WTC11 (cell line): ENCODE results near the gene DLGAP4. TPM values are rescaled to one million over a fixed set of nuclear protein-coding genes. Genes with fewer than 3 reads are reported as not detected.

Source experiments
- ATAC-seq: fragments of 200-7000 bp; cut with Tn5 transposase; 2 replicates; pipeline ENCODE4 v1.10.0; 2021; ENCODE audit warnings: mild to moderate bottlenecking, moderate library complexity
- CTCF ChIA-PET: fragments of 300-600 bp; sonication (Branson Sonifier 250); formaldehyde crosslinking; loops from one replicate; lab custom pipeline; 2021; ENCODE audit warnings: antibody characterized with exemption; lab: Charles Lee
- POLR2A ChIA-PET: fragments of 350-600 bp; sonication (Branson Sonifier 250); formaldehyde crosslinking; loops from one replicate; lab custom pipeline; 2021; ENCODE audit warnings: antibody characterized with exemption; lab: Charles Lee
- DNase-seq: peaks from one replicate; pipeline ENCODE4 v3.0.0; 2021; ENCODE audit warnings: low spot score
- H3K27ac Mint-ChIP-seq: 2 replicates; pipeline ENCODE4 v1.8.0; 2021; ENCODE audit warnings: mixed read lengths
- H3K27me3 Mint-ChIP-seq: 2 replicates; pipeline ENCODE4 v1.8.0; 2021; ENCODE audit warnings: low read depth, mild to moderate bottlenecking, moderate library complexity, mixed read lengths
- H3K36me3 Mint-ChIP-seq: 2 replicates; pipeline ENCODE4 v1.8.0; 2021; ENCODE audit warnings: mixed read lengths
- H3K4me1 Mint-ChIP-seq: 2 replicates; pipeline ENCODE4 v1.8.0; 2022; ENCODE audit warnings: mixed read lengths
- H3K4me3 Mint-ChIP-seq: 2 replicates; pipeline ENCODE4 v1.8.0; 2021; ENCODE audit warnings: mild to moderate bottlenecking, moderate library complexity, mixed read lengths
- H3K9me3 Mint-ChIP-seq: 2 replicates; pipeline ENCODE4 v1.8.0; 2021; ENCODE audit warnings: mixed read lengths
- ATF2 ChIP-seq: sonication (generic); formaldehyde crosslinking; IDR thresholded peaks from 2 replicates; pipeline ENCODE4 v1.8.1; 2022; ENCODE audit warnings: low read depth, missing genetic modification reagents, borderline replicate concordance
- CREM ChIP-seq: sonication (generic); formaldehyde crosslinking; IDR thresholded peaks from 2 replicates; pipeline ENCODE4 v1.8.1; 2022; ENCODE audit warnings: mild to moderate bottlenecking, missing genetic modification reagents, moderate library complexity
- E2F4 ChIP-seq: sonication (generic); formaldehyde crosslinking; IDR thresholded peaks from 2 replicates; pipeline ENCODE4 v1.8.1; 2022; ENCODE audit warnings: low read depth, mild to moderate bottlenecking, moderate library complexity, missing genetic modification reagents, borderline replicate concordance
- ETV6 ChIP-seq: sonication (generic); formaldehyde crosslinking; IDR thresholded peaks from 2 replicates; pipeline ENCODE4 v1.8.1; 2022; ENCODE audit warnings: mild to moderate bottlenecking, missing genetic modification reagents
- FOXP1 ChIP-seq: sonication (generic); formaldehyde crosslinking; IDR thresholded peaks from 2 replicates; pipeline ENCODE4 v1.8.0; 2022; ENCODE audit warnings: missing genetic modification reagents, mild to moderate bottlenecking, moderate library complexity, borderline replicate concordance
- GABPB1 ChIP-seq: sonication (generic); formaldehyde crosslinking; IDR thresholded peaks from 2 replicates; pipeline ENCODE4 v1.8.1; 2023; ENCODE audit warnings: mild to moderate bottlenecking, missing genetic modification reagents
- GTF2I ChIP-seq: fragments of 250-450 bp; sonication (Bioruptor Pico); conservative IDR thresholded peaks from 2 replicates; pipeline ENCODE4 v1.4.0; 2021; ENCODE audit warnings: mild to moderate bottlenecking
- HMGXB4 ChIP-seq: sonication (generic); formaldehyde crosslinking; IDR thresholded peaks from 2 replicates; pipeline ENCODE4 v1.8.1; 2023; ENCODE audit warnings: mild to moderate bottlenecking, moderate library complexity, missing genetic modification reagents
- IRF1 ChIP-seq: sonication (generic); formaldehyde crosslinking; IDR thresholded peaks from 2 replicates; pipeline ENCODE4 v1.8.0; 2023; ENCODE audit warnings: missing genetic modification reagents
- JAZF1 ChIP-seq: fragments of 250-450 bp; sonication (Bioruptor Pico); IDR thresholded peaks from 2 replicates; pipeline ENCODE4 v1.9.0; 2021; ENCODE audit warnings: moderate library complexity, mild to moderate bottlenecking, inconsistent platforms
- MAX ChIP-seq: sonication (generic); formaldehyde crosslinking; IDR thresholded peaks from 2 replicates; pipeline ENCODE4 v1.8.0; 2022; ENCODE audit warnings: mild to moderate bottlenecking, missing genetic modification reagents
- NFE2L1 ChIP-seq: sonication (generic); formaldehyde crosslinking; IDR thresholded peaks from 2 replicates; pipeline ENCODE4 v1.8.1; 2023; ENCODE audit warnings: missing genetic modification reagents
- NR1H2 ChIP-seq: sonication (generic); formaldehyde crosslinking; IDR thresholded peaks from 2 replicates; pipeline ENCODE4 v1.9.0; 2021; ENCODE audit warnings: mild to moderate bottlenecking, moderate library complexity, missing genetic modification reagents
- RELA ChIP-seq: sonication (generic); formaldehyde crosslinking; IDR thresholded peaks from 2 replicates; pipeline ENCODE4 v1.8.1; 2022; ENCODE audit warnings: missing genetic modification reagents, mild to moderate bottlenecking, borderline replicate concordance
- TP53 ChIP-seq: sonication (generic); formaldehyde crosslinking; IDR thresholded peaks from 2 replicates; pipeline ENCODE4 v1.8.1; 2023; ENCODE audit warnings: mild to moderate bottlenecking, missing genetic modification reagents
- USF1 ChIP-seq: sonication (generic); formaldehyde crosslinking; IDR thresholded peaks from 2 replicates; pipeline ENCODE4 v1.8.0; 2022; ENCODE audit warnings: mild to moderate bottlenecking, missing genetic modification reagents
- USF2 ChIP-seq: sonication (generic); formaldehyde crosslinking; IDR thresholded peaks from 2 replicates; pipeline ENCODE4 v1.8.1; 2023; ENCODE audit warnings: mild to moderate bottlenecking, missing genetic modification reagents, moderate library complexity
- ZBTB43 ChIP-seq: sonication (generic); formaldehyde crosslinking; IDR thresholded peaks from 2 replicates; pipeline ENCODE4 v1.8.1; 2023; ENCODE audit warnings: mild to moderate bottlenecking, missing genetic modification reagents
- ZNF138 ChIP-seq: sonication (generic); formaldehyde crosslinking; conservative IDR thresholded peaks from 2 replicates; pipeline ENCODE4 v1.8.1; 2022; ENCODE audit warnings: mild to moderate bottlenecking, moderate library complexity, missing genetic modification reagents
- ZNF423 ChIP-seq: fragments of 250-450 bp; sonication (Bioruptor Pico); IDR thresholded peaks from 2 replicates; pipeline ENCODE4 v2.1.2; 2022; ENCODE audit warnings: mild to moderate bottlenecking, moderate library complexity
- ZNF532 ChIP-seq: fragments of 250-450 bp; sonication (Bioruptor Pico); IDR thresholded peaks from 2 replicates; pipeline ENCODE4 v1.9.0; 2021; ENCODE audit warnings: mild to moderate bottlenecking, borderline replicate concordance
- ZNF671 ChIP-seq: fragments of 250-450 bp; sonication (Bioruptor Pico); IDR thresholded peaks from 2 replicates; pipeline ENCODE4 v1.8.0; 2021; ENCODE audit warnings: mild to moderate bottlenecking
- total RNA-seq: library from RNA; stranded (reverse); gene quantifications from 3 replicates; pipeline ENCODE4 v1.2.3, GENCODE V29; 2021

The DLGAP4 gene
- total RNA-seq, 1 experiment from 2014 or later: 52.6 TPM

- TF ChIP-seq ETV6 (CRISPR knock-in tag) (no peak), CREM (0 out of 2 replicates have a peak, but pooled peaks have one; percentile 38), ZBTB43 (no peak), E2F4 (no peak), FOXP1 (CRISPR knock-in tag) (no peak), GABPB1 (CRISPR knock-in tag) (peak; percentile 46; the same call in 1 of the 2 replicates), ZNF423 (CRISPR knock-in tag) (no peak), USF1 (CRISPR knock-in tag) (no peak), MAX (CRISPR knock-in tag) (0 out of 2 replicates have a peak, but pooled peaks have one; percentile 29), USF2 (no peak), GTF2I (peak; percentile 59; the same call in 1 of the 2 replicates), NR1H2 (CRISPR knock-in tag) (no peak)
These were observed 93.2 kb downstream of the DLGAP4 start (continued) for GRCh38 chr20:36399147-36399968.

GRCh38 chr20:36399969-36400545 lies 93.9 kb downstream of the DLGAP4 start:
- no peak for ATAC-seq
- H3K4me3 Mint-ChIP-seq: no peak overlapping the region
- no peaks in the 10 kb centered on the region for H3K27me3 Mint-ChIP-seq
- ChIA-PET POLR2A (interaction anchor here (0.6 to 1.2 kb wide), 4 partner anchors 100 to 446 kb away, joined by 3 to 5 read pairs (median 3); partner anchors contain the start of gene SCAND1), CTCF (interaction anchor here (0.6 to 2.3 kb wide), 87 partner anchors 9 to 556 kb away, joined by 3 to 90 read pairs (median 6); partner anchors contain the start of genes AAR2, RAB5IF and SCAND1)
- H3K27ac Mint-ChIP-seq: no peak overlapping the region
- H3K36me3 Mint-ChIP-seq: no peaks in the 10 kb centered on the region
- peaks cover 11% of the 10 kb centered on the region for H3K9me3 Mint-ChIP-seq
- DNase-seq: no peak
- H3K4me1 Mint-ChIP-seq: peaks cover 18% of the 10 kb centered on the region
- TF ChIP-seq HMGXB4 (CRISPR knock-in tag): no peak
- TF ChIP-seq RELA (CRISPR knock-in tag): no peak
- no peak for TF ChIP-seq JAZF1 (CRISPR knock-in tag)
- TF ChIP-seq NR1H2 (CRISPR knock-in tag): no peak
- TF ChIP-seq IRF1 (CRISPR knock-in tag): no peak
- TF ChIP-seq ZNF671: no peak
- TF ChIP-seq NFE2L1 (CRISPR knock-in tag): no peak
- TF ChIP-seq ZNF138 (CRISPR knock-in tag): no peak
- no peak for TF ChIP-seq ZNF532 (CRISPR knock-in tag)
- no peak for TF ChIP-seq TP53 (CRISPR knock-in tag)
- no peak for TF ChIP-seq ATF2 (CRISPR knock-in tag)
